Hematopoietic multipotent progenitor cell treated with erythropoietin and hydrocortisone succinate and interleukin-3 and kit ligand, for 8 days (in vitro differentiated cells): Measurements from ENCODE around the gene IRF2.

ENCODE experiments used
- DNase-seq: peaks from one replicate; pipeline ENCODE4 v3.0.0-alpha.2; 2015

IRF2 gene

DNA sequence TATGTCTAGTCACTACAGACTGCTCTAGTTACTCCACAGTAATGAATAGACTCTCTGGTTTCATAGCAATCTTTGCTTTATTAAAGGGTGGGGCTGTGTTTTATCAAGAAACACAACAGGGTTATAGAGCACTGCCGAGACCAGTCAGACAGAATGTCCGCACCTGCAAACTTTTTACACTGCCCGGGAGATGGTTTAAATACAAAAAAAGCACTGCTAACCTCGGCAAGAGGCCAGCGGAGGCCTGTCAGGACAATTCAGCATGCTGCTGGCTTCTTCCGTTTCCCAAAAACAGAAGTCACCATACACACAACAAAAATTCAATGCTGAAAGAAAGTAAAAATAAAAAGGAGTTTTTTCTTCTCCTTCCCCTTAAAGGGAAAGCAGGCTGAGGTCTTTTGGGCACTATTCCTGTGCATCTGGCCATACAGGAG lies 67.4 kb downstream of the IRF2 start:
- DNase-seq = peak; percentile 51

DNA sequence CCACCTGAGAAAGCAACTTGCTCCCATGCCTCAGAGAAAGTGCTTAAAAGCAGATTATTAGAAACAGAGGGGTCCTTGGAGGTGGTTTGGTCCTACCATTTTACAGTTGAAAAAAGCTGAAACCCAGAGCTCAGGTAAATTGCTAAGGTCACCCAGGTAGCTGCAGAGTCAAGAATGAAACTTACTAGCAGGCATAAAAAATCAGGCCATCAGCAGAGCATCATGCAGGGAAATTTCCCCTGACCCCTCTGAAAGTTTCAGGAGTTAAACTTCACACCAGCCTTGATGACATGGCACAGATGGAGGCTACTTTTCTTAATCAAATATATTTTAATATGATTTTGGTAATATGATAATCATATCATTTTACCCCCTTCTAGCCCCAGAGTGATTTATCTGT lies 70.3 kb downstream of the IRF2 start:
- no peak for DNase-seq

DNA sequence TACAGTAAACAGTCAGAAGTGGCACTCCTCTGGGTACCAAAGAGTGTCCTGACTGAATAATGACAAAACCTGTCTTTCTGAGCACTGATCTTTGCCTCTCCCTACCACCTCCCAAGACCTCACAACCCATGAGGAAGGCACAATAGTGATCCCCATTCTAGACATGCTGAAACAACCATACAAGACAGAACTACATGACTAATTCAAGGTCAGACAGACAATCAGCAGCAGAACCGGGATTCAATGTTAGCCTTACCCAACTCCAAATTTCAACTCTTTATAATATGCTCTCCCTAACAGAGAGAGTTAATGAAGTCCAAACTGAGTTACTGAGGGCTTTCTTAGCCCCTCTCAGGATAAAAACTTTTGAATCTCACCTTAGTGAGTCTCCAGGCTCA lies 71.0 kb downstream of the IRF2 start:
- DNase-seq = no peak

DNA sequence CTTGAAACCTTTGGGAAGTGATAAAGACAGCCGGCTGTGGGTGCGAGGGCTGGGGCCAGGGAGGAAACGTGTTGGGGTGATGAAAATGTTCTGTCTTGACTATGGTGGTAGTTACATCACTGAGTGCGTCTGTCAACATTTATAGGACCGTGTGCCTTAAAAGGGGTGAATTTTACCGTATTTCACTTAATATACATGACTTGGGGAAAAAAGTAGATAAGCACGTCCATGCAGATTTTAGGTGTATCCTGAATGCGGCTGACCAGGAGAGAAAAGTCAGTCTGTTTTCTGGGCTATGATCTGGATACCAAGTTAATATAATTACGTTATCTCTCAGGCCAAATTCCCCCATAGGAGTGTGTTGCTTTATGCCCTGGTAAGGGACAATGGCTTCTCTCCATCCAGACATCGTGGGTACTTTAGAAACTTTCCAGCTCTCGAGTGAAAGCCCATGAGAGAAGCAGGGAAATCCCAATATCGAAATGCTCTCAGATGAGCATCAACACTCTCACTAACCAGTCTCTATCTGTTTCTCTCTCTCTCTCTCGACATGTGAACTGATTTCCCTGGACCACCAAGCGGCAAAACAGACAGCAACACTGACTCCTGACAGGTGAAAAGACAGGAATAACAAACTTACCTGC lies 71.5 kb downstream of the IRF2 start:
- no peak for DNase-seq

DNA sequence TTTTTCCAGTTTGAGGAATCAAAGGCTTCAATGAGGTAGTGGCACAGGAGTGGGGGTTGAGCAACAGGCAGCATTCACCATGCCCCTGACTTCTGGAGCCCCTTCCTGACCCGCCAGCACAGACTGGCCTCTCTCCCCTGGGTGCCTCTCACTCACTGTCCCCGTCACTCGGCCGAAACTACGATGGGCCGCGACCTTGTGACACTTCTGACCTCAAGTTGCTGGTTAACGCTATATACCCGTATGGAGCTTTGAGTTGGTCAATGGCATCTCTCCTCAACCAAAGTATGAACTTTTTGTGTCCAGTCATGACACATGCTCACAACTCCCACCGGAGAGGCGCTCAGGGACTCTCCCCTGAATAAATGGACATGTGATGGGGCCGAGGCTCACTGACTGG lies 72.1 kb downstream of the IRF2 start:
- no peak for DNase-seq

DNA sequence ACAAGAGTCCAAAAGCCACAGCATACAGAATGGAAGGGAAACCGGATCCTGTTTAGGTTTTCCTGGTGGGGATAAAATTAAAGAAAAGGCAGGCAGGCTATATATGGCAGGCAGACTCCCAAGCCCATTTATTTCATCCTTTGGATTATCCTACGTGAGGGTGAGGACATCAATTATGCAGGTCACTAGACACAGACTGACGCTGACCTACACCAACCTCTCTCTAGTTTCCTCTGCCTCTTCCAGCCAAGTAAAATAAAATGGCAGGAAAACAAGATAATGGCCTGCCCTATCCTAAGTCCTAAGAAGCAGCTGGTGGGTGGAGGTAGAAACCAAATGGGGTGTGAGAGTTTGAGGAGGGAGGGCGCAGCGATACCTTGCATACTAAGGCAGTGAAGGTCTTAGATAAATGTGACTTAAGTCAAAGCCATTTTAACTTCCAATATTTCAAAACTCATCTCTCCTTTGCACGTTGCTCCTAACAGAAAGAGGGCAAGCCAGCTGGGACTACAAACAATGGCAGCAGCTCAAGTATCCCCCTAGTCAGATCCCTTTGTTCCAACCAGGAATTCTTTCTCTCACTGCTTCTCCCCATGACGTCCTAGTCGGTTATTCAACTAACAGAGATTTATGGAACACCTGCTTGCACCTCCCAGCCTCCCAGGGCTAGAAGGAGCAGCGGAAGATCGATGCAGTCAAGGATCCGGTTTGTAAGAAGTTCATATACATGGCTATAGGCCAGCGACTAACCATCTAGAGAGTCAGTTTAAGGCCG lies 72.8 kb downstream of the IRF2 start:
- DNase-seq = no peak

DNA sequence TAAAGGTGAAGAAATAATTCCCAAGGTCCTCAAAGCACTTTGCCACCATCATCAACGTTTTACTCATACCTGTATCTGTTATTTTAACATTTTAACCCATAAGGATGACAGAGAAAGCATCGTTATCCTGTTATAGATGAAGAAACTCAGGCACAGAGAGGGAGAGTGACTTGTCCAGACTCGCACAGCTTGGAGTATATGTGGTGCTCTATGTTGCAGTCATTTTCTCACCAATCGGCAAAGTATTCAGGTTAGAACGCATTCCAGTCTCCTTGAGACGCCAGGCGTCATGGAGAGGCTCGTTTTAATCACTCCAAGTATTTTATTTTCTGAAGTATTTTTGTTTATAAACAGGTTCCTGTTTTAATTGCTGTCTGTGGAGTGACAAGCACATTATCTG lies 73.5 kb downstream of the IRF2 start:
- no peak for DNase-seq

DNA sequence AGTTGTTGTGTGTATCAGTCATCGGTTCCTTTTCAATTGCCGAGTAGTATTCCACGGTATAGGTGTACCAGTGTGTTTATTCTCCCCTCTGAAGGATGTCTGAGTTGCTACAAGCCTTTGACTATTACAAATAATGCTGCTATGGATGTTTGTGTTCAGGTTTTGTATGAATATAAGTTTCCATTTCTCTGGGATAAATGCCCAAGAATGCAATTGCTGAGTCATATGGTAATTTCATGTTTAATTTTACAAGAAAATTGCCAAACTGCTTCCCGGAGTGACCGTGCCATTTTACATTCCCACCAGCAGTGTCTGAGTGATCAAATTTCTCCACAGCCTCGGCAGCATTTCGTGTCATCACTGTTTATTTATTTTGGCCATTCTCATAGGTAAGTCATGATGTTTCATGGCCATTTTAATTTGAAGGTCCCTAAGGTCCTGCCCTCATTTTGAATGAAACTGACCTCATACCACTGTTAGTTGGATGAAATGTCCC lies 73.9 kb downstream of the IRF2 start:
- DNase-seq = no peak

DNA sequence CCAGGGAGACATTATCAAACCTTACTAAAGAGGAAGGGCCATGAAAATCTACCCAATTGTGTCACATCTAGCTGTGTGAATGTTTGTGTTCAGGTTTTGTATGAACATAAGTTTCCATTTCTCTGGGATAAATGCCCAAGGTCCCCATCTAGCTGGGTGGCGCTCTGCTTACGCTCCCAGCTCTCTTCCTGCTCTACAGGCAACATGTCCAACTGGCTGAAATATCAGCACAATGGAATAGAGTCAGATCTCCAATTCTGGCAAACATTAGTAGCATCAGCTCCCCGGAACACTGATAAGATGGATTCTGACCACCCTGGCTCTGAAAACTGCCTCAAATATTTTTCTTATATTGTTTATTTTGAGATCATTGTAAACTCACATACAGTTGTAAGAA lies 74.8 kb downstream of the IRF2 start:
- DNase-seq = no peak

DNA sequence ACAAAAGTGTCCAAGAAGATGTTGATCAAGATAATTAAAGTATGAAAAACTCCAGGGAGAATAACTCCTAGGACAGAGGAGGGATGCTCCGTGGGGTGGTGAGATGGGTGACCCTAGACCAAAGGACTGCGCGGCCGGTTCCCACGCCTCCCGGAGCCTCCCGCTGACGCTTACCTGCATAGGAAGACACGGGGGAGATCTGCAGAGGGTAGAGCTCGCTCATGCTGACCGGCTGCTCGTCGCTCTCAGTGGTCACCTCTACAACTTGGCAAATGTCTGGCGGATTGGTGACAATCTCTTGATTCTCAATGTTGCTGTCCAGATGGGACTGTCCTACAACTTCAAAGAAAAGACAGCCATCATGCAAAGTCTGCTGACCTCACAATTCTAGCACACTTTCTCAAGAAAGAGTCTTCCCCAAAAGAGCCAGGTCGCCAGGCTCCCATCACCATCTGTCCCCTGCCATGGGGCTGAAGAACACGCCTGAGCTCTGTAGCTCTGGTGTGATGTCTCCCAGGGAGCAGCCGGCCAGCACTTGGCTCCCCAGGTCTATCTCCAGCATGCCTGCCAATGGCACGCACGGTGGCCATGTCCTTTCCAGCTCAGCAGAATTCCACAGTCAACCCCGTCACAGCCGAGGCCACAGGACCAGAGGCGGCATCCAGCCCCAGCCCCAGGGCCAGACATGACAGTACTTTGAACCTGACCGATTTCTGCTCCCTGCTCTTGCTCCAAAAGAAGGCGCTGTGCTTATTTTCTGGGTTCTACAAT lies 75.4 kb downstream of the IRF2 start:
- no peak for DNase-seq

DNA sequence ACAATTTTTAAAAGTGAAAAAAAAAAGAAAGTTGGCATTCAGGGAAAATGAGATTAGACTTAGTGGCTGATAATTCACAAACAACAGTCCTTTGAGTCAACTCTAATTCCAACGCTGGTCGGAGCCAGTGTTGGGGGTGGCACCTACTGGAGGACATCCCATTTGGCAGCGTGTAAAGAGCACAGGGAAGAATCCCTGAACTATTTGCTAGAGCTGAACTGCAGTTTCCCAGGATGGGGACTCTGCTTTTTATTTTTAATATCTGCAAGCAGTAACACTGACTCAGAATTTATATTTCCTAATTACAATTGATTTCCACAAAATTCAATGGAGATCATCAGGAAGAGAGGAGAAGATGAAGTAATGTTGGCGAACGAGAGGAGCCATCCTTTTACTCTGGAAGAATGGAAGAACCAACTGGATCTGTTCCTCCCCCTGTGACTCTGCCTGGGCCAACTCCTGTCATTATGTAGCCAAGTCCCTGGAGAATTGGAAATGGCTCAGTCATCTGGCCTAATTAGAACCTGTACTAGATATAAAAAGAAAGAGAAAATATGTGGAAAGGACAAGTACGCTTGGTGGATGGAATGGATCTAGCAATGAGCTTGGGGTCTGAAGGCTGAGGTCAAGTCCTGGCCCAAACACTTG lies 76.7 kb downstream of the IRF2 start:
- DNase-seq = no peak

DNA sequence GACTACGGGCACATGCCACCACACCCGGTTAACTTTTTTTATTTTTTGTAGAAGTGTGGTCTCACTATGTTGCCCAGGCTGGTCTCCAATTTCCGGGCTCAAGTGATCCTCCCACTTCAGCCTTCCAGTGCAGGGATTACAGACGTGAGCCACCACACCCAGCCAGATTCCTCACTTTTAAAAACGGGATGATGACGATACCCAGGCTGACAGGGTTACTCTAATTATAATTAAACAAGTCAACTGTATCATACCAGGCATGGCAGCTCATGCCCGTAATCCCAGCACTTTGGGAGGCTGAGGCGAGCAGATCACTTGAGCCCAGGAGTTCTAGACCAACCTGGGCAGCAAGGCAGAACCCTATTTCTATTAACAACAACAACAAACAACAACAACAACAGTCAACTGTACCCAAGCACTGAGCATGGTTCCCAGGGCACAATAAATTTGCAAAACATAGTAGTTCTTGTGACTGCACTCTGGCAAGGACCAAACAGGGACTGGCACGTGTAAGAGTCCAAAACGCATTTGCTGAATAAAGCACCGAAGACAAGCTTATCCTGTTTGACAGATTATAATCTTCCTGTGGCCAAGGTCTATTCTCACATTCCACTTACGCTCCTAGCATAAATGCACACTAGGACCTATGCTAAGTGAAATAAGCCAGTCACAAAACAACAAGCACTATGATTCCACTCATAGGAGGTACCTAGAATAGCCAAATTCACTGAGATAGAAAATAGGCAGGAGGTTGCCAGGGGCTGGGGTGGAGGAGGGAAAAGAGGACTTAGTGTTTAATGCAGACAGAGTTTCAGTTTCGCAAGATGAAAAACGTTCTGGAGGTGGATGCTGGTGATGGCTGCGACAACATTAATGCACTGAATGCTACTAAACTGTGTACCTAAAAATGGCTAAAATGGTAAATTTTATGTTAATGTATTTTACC lies 77.5 kb downstream of the IRF2 start:
- no peak for DNase-seq

DNA sequence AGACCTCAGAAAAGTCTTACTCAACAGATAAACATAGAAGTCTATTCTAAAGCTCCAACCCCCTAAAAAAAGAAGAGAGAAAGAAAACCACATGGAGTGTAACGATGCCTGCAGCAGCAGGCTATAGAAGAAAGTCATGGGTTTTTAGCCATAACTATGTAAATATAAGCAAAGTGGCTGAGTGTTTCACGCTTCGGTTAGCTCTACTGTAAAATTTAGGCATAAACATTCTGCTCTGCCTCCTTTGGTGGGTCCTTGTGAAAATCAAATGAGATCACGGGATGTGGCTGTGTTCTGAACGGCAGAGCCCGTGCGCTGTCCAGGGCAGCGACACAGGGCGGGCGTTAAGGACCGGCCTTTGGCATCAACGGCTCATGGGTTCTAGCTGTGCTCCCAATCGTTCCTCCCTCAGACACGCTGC lies 78.4 kb downstream of the IRF2 start:
- no peak for DNase-seq

DNA sequence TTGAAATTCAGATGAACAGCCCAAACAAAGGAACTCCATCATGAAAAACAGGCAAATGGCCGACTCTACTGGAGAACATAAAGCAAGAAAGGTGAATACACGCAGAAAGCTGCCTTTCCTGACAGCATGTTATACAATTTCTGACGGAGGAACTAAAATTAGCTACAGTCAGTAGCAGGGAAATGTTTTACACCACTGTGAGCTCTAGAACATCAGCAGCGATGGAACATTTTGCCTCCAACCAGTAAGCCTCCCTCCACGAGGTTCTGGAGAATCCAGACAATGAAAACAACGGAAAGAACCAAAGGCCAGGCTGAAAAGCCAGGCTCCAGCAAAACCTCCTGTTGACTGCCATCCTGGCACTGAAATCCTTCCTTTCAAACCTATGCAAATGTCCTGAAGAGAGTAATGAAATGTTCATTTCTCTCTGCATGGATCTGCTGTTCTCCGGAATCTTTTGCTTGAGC lies 78.9 kb downstream of the IRF2 start:
- no peak for DNase-seq

DNA sequence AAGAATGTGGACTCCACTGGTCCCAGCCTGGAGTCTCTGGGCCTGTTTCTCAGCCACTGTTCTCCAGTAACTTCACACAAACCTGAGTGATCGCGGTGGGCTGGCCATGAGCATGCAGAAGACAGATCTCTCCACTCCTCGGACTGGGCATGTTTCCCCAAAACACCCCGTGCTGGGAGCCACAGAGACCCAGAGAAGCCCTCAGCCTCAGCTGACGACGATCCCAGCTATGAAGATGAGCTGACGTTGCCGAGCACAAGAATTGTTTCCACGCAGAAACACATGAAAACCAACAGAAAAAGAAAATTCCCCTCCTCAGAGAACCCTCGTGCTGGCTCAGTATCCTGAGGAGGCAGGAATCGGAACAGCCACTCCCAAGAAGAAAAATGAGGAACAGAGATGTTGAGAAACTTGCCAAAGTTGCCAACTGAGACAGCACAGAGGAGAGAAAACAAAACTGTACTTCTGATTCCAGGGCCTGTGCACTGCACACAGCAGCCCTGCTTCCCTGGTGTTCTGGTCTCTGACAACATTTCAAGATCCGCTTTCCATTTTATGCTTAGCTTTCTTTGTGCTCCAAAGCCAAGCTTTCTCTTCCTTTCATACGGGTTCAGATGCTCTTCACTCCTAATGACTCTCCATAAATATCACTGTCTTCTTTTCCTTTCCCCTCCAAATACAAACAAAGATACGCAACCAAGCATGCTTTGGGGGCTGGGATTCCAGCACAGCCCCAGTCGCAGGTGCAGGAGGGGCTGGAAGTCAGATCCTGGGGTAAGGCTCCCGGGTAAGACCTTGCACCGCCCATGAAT lies 81.4 kb downstream of the IRF2 start:
- DNase-seq = no peak

DNA sequence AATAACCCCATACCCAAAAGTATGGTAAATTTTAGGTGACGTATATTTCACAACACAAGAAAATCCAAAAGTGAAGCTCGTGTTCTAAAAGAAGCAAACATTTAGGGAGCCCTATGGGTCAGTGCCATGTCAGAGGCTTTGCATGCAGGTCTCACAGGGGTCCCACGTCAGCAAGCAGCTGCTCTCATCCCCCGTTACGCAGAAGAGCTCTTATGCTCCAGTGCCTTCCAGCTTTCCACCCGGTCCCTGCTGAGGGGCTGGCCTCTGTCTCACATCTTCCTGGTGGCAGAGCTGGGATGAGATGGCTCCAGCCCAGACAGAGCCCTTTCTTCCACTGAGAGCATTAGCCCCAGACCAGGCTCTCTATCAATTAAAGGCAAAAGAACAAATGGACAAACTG lies 82.0 kb downstream of the IRF2 start:
- no peak for DNase-seq

DNA sequence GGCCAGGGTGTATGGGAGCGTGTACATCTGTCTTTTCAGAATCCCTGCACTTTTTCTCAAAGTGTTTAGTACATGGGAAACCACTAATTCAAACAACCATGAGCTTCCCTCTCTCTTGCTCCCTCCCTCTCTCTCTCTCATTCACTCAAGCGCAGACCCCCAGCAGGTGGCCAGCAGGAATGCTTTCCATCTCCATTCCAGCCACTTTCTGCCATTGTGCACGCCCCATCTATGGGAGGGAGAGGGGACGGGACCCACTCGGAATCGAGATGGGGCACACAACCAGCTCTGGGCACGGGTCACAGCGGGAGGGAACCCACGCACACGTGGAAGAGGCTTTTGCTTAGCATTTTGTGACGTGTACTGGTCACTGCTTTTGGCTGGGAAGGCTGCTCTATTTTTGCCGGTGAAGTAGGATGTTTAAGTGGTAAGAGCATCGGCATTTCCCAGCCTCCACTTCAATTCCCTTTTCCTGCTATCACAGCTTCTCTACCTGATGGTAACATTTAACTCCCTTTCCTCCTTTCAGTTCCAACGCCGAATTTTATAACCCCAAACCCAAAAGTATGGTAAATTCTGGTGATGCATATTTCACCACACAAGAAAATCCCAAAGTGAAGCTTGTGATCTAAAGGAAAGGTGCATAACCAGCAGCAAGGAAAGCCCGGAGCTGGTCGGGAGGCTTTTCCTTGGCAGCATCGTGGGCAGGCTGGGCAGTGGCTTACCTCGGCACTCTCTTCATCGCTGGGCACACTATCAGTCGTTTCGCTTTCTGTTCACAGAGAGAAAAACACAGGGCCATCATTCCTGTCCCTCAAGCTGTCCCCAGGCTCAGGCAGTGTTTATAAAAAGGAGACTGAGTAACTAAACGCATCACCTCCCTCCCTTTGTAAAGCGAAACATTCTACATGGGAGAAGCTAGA lies 84.1 kb downstream of the IRF2 start:
- no peak for DNase-seq

DNA sequence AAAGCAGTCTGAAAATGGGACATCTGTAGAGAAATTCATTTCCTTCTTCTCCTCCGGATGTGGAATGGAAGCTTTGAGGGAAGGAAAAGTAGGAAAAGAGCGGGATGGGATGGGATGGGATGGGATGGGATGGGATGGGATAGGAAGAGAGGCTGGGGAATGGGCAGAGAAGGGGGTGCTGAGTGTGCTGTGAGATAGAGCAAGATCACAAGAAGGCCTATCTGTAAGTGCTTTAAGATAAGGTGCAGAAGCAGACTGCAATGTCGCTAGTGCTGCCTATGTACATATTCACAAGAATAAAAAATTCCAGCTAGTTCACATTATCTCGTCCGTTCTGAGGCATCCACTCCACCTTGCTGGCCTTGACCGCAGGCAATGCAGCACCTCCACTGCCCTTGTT lies 86.2 kb downstream of the IRF2 start:
- no peak for DNase-seq

DNA sequence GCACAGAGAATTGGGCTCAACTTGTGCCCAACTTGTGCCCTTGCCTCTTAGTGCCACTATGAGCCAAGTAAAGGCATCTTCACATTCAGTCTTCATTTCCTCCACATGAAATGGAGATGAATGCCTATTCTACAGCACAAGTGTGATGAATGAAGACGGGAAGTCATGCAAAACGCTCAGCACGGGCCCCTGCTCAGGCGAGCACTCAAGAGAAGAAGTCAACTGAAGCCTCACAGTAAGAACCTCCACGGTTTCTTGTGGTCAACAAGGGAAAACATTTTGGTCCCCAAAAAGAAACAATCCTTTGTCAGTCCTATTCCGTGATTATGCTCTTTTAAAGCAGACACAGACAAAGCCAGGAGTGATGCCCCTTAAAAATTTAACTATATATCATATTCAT lies 87.0 kb downstream of the IRF2 start:
- no peak for DNase-seq

DNA sequence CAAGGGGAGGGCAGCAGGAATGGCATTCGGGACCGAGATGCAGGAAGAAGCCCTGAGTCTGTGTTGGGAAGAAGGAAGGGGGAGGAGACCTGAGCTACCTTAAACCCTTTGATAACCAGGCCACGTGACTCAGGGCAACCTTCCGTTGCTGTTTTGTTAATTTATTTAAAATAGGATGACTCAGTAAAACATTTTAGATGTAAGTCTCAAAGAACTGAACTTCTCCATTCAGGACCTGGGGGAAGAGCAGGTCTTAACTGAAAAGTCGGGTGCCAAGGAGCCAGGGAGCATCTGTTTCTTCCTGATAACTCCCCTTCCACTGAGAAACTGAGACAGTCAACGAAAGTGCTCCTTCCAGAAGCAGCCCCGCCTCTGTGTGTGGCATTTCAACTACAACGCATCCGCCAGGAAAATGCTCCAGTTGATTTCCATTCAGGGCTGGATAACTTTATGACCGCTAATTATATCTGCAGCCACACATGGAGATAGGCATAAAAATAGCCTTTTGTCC lies 88.0 kb downstream of the IRF2 start:
- DNase-seq = peak; percentile 95
